HepG2 (cell line): ENCODE results near the gene ANKS4B. TPM values are rescaled to one million over a fixed set of nuclear protein-coding genes. Genes with fewer than 3 reads are reported as not detected.
"Not testable (repeated sequence)": the region's sequence is repeated elsewhere in the genome, so short reads cannot be mapped to it uniquely, and the experiment has no call there.

Experiments used
- ATAC-seq: fragments of 200-7000 bp; cut with Tn5 transposase; 3 replicates; pipeline ENCODE4 v1.9.1; 2020; ENCODE audit warnings: mild to moderate bottlenecking, moderate library complexity
- BruUV-seq: library from RNA; stranded (reverse); fragments of 400-500 nt; replicated peaks from 2 replicates; lab custom pipeline; 2021; lab: Mats Ljungman, UMichigan
- CTCF ChIA-PET: fragments of 300-600 bp; formaldehyde crosslinking; extraction: SDS; loops from one replicate; lab custom pipeline; 2021; ENCODE audit warnings: low total read pairs, inconsistent platforms, low intra/inter-chr PET ratio; lab: Yijun Ruan, JAX
- POLR2A ChIA-PET: fragments of 350-600 bp; sonication (Branson Sonifier 250); formaldehyde crosslinking; loops from one replicate; lab custom pipeline; 2020; ENCODE audit warnings: antibody characterized with exemption, inconsistent platforms; lab: Yijun Ruan, JAX
- DNase-seq: peaks from one replicate; pipeline ENCODE4 v3.0.0-alpha.2; 2015; ENCODE audit warnings: low spot score
- FAIRE-seq: peaks from 3 replicates; lab custom pipeline; 2011; peaks lifted over from hg19 to GRCh38; lab: Jason Lieb, UNC
- H2AFZ ChIP-seq: one replicate; pipeline ENCODE4 v1.6.1; 2011; ENCODE audit warnings: low read length, inconsistent platforms
- H3K27ac ChIP-seq: fragments of 300-600 bp; 3 replicates; pipeline ENCODE4 v1.8.0; 2011; ENCODE audit warnings: mixed run types, mild to moderate bottlenecking, mixed read lengths, low read length, inconsistent platforms; ENCODE audit not compliant: insufficient read depth; ENCODE audit errors: extremely low read length
- H3K27me3 ChIP-seq, 2 experiments: fragments of 200-600 bp in 1 of 2; 2 replicates in 1 of 2; 3 replicates in 1 of 2; pipeline versions ENCODE4 v1.6.0 to v1.8.0; 2011; ENCODE audit warnings: low read length in 2 of 2, mild to moderate bottlenecking in 2 of 2, moderate library complexity in 2 of 2, inconsistent platforms in 1 of 2; ENCODE audit not compliant: insufficient read depth in 2 of 2, control insufficient read depth in 1 of 2
- H3K36me3 ChIP-seq, 2 experiments: fragments of 200-600 bp in 1 of 2; replicated peaks in 1 of 2; 2 replicates in 1 of 2; 3 replicates in 1 of 2; pipeline versions ENCODE4 v1.5.1 to v1.8.0; 2011; ENCODE audit warnings: low read length in 2 of 2, inconsistent platforms in 1 of 2; ENCODE audit not compliant: insufficient read depth in 2 of 2, control insufficient read depth in 1 of 2
- H3K4me1 ChIP-seq: 2 replicates; pipeline ENCODE4 v1.5.1; 2012; ENCODE audit warnings: low read length, inconsistent platforms; ENCODE audit not compliant: insufficient read depth
- H3K4me2 ChIP-seq: 2 replicates; pipeline ENCODE4 v1.6.0; 2011; ENCODE audit warnings: low read depth, low read length, inconsistent platforms
- H3K4me3 ChIP-seq, 3 experiments: fragments of 200-600 bp in 1 of 3; sonication (generic), shearing (Covaris generic) in 1 of 3; replicated peaks in 1 of 3; 2 replicates each; pipeline ENCODE4 v1.5.1; 2011 to 2016; ENCODE audit warnings: low read length in 3 of 3, inconsistent platforms in 2 of 3, low read depth in 2 of 3, mild to moderate bottlenecking in 2 of 3, control low read depth in 1 of 3, mixed read lengths in 1 of 3; ENCODE audit not compliant: insufficient read depth in 1 of 3
- H3K79me2 ChIP-seq: one replicate; pipeline ENCODE4 v1.6.1; 2011; ENCODE audit warnings: low read length, inconsistent platforms; ENCODE audit not compliant: insufficient read depth
- H3K9ac ChIP-seq: 2 replicates; pipeline ENCODE4 v1.6.0; 2011; ENCODE audit warnings: mild to moderate bottlenecking, low read depth, low read length, inconsistent platforms; ENCODE audit not compliant: insufficient read depth
- H3K9me3 ChIP-seq: 2 replicates; pipeline ENCODE4 v1.5.1; 2012; ENCODE audit warnings: mild to moderate bottlenecking, low read length
- H4K20me1 ChIP-seq: 2 replicates; pipeline ENCODE4 v1.6.0; 2011; ENCODE audit warnings: inconsistent platforms, mild to moderate bottlenecking, low read length, moderate library complexity; ENCODE audit not compliant: insufficient read depth
- KLF6 ChIP-seq: IDR thresholded peaks from 2 replicates; pipeline ENCODE4 v1.8.0; 2016; ENCODE audit warnings: missing biosample characterization, missing genetic modification reagents
- MAFF ChIP-seq: IDR thresholded peaks from 2 replicates; pipeline ENCODE4 v1.6.1; 2011; ENCODE audit warnings: low read depth, low read length, improper control_type of control experiment
- MAFK ChIP-seq, 2 experiments: IDR thresholded peaks in 1 of 2; conservative IDR thresholded peaks in 1 of 2; 2 replicates each; pipeline ENCODE4 v1.6.1; 2011; ENCODE audit warnings: improper control_type of control experiment in 2 of 2, low read length in 2 of 2
- NFYB ChIP-seq: sonication (generic); formaldehyde crosslinking; IDR thresholded peaks from 2 replicates; pipeline ENCODE4 v1.4.0; 2020; ENCODE audit warnings: missing genetic modification reagents
- NFYC ChIP-seq: IDR thresholded peaks from 2 replicates; pipeline ENCODE4 v1.6.1; 2016; ENCODE audit warnings: missing genetic modification reagents, missing compliant biosample characterization
- SOX5 ChIP-seq: IDR thresholded peaks from 2 replicates; pipeline ENCODE4 v1.6.1; 2016; ENCODE audit warnings: borderline replicate concordance
- TEAD3 ChIP-seq: optimal IDR thresholded peaks from 2 replicates; pipeline ENCODE3; 2016; ENCODE audit warnings: borderline replicate concordance
- ZMAT3 ChIP-seq: sonication (generic); formaldehyde crosslinking; conservative IDR thresholded peaks from 2 replicates; pipeline ENCODE4 v1.7.0; 2021; ENCODE audit warnings: missing genetic modification reagents
- ZNF329 ChIP-seq: sonication (generic); formaldehyde crosslinking; IDR thresholded peaks from 2 replicates; pipeline ENCODE4 v1.9.0; 2021; ENCODE audit warnings: low read depth, mild to moderate bottlenecking, missing genetic modification reagents
- ZNF354B ChIP-seq: sonication (generic); formaldehyde crosslinking; IDR thresholded peaks from 2 replicates; pipeline ENCODE4 v1.8.0; 2022; ENCODE audit warnings: mild to moderate bottlenecking, missing genetic modification reagents
- ZNF441 ChIP-seq: sonication (generic); formaldehyde crosslinking; IDR thresholded peaks from 2 replicates; pipeline ENCODE4 v1.7.0; 2021; ENCODE audit warnings: missing genetic modification reagents, borderline replicate concordance
- ZNF552 ChIP-seq: sonication (generic); formaldehyde crosslinking; IDR thresholded peaks from 2 replicates; pipeline ENCODE4 v1.9.0; 2022; ENCODE audit warnings: missing genetic modification reagents, mild to moderate bottlenecking, borderline replicate concordance
- ZNF670 ChIP-seq: sonication (generic); formaldehyde crosslinking; IDR thresholded peaks from 2 replicates; pipeline ENCODE4 v1.8.0; 2022; ENCODE audit warnings: mild to moderate bottlenecking, missing genetic modification reagents, borderline replicate concordance
- WGBS: methylation state at CpG from one replicate; pipeline ENCODE4 v1.1.6; 2017; ENCODE audit warnings: low lambda C conversion rate; 5-methylcytosine and 5-hydroxymethylcytosine counted together
- in situ Hi-C: cut with HindIII; loops from 2 replicates; pipeline ENCODE4 v1.10.0; 2017; ENCODE audit warnings: low pct_unique_long_range_greater_than_20kb; ENCODE audit not compliant: extremely low pct_ligation_motif_present
- intact Hi-C: fragments of 100-400 bp; cut with micrococcal nuclease; formaldehyde crosslinking; loops from one replicate; pipeline ENCODE4 v1.10.0; 2022; ENCODE audit not compliant: unreplicated experiment
- polyA plus RNA-seq, 8 experiments: library from polyadenylated mRNA; depleted of rRNA in 3 of 8; stranded (reverse) in 7 of 8; unstranded in 1 of 8; fragments of >200 nt; fragmentation: Illumina TruSeq in 4 of 8; extraction: Trizol in 4 of 8; gene quantifications; 2 replicates each; pipeline versions ENCODE4 v1.2.1 to v1.2.3, GENCODE V29; 2011 to 2016; ENCODE audit warnings: low read depth in 4 of 8, missing spikeins in 1 of 8, mixed read lengths in 1 of 8; ENCODE audit not compliant: insufficient read depth in 1 of 8
- total RNA-seq, 5 experiments: library from RNA; depleted of rRNA; stranded (reverse); fragments of >200 nt; fragmentation: Illumina TruSeq; extraction: Trizol; gene quantifications; 2 replicates each; pipeline ENCODE4 v1.2.3, GENCODE V29; 2016; ENCODE audit warnings: low read depth in 1 of 5
- TF ChIP-seq, protein P1 (sequence below), 2 experiments: fragments of 450-650 bp in 1 of 2; sonication (generic) in 1 of 2; formaldehyde crosslinking; IDR thresholded peaks; 2 replicates each; pipeline versions ENCODE4 v1.5.0 to v1.8.0; 2020 to 2022; ENCODE audit warnings: mild to moderate bottlenecking in 1 of 2, missing genetic modification reagents in 1 of 2
- TF ChIP-seq, protein P2 (sequence below): sonication (generic); formaldehyde crosslinking; IDR thresholded peaks from 2 replicates; pipeline ENCODE4 v1.8.1; 2023; ENCODE audit warnings: mild to moderate bottlenecking, missing genetic modification reagents, borderline replicate concordance

The ANKS4B gene
- total and polyA plus RNA-seq, 2 of the 13 experiments (the other 11 are each of a cell fraction or from before 2014, with no cell fraction given): 6.5 to 30.0 TPM

DNA sequence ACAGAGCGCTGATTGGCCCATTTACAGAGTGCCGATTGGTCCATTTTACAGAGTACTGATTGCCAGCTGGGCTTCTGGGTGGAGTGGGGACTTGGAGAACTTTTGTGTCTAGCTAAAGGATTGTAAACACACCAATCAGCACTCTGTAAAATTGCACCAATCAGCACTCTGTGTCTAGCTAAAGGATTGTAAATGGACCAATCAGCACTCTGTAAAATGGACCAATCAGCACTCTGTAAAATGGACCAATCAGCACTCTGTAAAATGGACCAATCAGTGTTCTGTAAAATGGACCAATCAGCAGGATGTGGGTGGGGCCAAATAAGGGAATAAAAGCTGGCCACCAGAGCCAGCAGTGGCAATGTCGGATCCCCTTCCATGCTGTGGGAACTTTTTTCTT, 56.3 kb downstream of the ANKS4B start:
- CTCF ChIA-PET, H3K4me1 ChIP-seq, BruUV-seq, ATAC-seq, H3K4me2 ChIP-seq, H2AFZ ChIP-seq, in situ Hi-C loops, H3K79me2 ChIP-seq, H3K9me3 ChIP-seq, H3K4me3 ChIP-seq, H3K27ac ChIP-seq, H3K36me3 ChIP-seq, H4K20me1 ChIP-seq, FAIRE-seq, POLR2A ChIA-PET, DNase-seq, H3K9ac ChIP-seq: not testable (repeated sequence)
- H3K27me3 ChIP-seq: peaks cover 0 to 14% of the 10 kb centered on the region in 2 experiments; a peak in 3 of 5 replicates
- 80% methylated on average over 3 of the region's 3 CpGs for WGBS
- intact Hi-C loops: loop anchor here (10.0 kb wide), 1 partner anchor 265 kb away; no protein-coding TSS in a partner anchor
- peak; percentile 36; the same call in 1 of the 2 replicates for TF ChIP-seq NFYC (CRISPR knock-in tag)
- peak; percentile 57; the same call in 1 of the 2 replicates for TF ChIP-seq NFYB
- 0 out of 2 replicates have a peak, but pooled peaks have one; percentile 20 for TF ChIP-seq MAFF
- TF ChIP-seq MAFK (conservative IDR thresholded peaks at IDR 0.05 in 1 of 2, IDR thresholded peaks at IDR 0.05 in 1 of 2; ENCODE audit: low read length in 2 of 2): peak in 1 of 2 experiments; percentile 41; a peak in 2 of 4 replicates

DNA sequence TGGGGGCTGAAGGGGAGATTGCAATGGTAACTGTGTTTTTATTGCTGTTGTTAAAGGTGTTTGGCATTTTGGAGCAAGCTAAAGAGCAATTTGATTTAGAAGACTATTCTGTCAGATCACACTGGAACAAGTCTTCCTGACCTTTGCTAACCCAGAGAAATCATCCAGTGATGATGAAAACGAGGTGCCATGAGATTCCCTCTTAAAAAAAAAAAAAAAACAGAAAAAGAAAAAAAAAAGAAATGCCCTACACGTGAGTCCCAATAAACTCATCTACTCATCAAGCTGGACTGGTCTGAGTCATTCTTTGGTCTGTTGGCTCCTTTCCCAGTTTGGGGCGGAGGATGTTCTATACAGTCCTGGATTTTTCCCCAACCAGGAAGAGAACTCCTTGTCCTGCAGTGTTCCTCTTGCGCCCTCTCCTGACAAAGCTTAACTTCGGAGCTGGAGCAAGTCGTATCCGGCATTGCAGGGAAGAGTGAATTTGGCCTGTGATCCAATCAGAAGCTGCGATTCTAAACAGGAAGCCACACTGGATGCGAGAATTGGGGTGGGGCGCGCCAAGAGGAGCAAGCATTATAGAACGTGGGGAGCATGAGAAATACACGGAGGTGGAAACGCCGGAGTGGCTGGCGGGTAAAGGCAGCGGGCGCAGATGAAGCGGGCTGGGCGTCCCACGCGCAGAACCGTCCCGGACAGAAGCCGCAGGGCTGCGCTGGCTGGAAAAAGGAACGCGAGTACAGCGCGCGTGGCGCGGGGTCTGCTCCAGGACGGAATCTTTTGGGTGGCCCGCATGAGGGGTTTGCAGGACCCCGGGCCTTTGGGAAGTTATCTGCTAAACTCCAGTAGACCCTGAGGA, 67.0 kb downstream of the ANKS4B start:
- Histone ChIP-seq H3K4me3 (peak overlapping the region; percentile 56 to 86 (median 63)), H3K4me1 (peaks cover 32% of the 10 kb centered on the region), H3K36me3 (no peaks in the 10 kb centered on the region), H3K27me3 (no peaks in the 10 kb centered on the region), H3K9me3 (no peaks in the 10 kb centered on the region), H3K9ac (peak overlapping the region; percentile 64), H3K4me2 (peak overlapping the region; percentile 90), H2AFZ (peak overlapping the region; percentile 74), H4K20me1 (no peaks in the 10 kb centered on the region), H3K27ac (peak overlapping the region; percentile 36), H3K79me2 (no peaks in the 10 kb centered on the region)
- DNase-seq (peak; percentile 100), ATAC-seq (peak; percentile 89), FAIRE-seq (peak; percentile 97)
- intact Hi-C loops (loop anchor here (1.0 kb wide), 4 partner anchors 16 to 144 kb away; partner anchors contain the start of gene CRYM), in situ Hi-C loops (loop anchor here (5.0 to 25.0 kb wide), 3 partner anchors 113 to 262 kb away; partner anchors contain the start of gene LDAF1)
- WGBS: 2% methylated on average over 36 of the region's 36 CpGs
- TSS peak; percentile 62 for BruUV-seq
- ChIA-PET CTCF (interaction anchor here (0.8 to 3.3 kb wide), 6 partner anchors 17 to 143 kb away, joined by 3 to 60 read pairs (median 6); partner anchors contain the start of genes CRYM and LDAF1), POLR2A (interaction anchor here (0.7 to 3.9 kb wide), 16 partner anchors 17 to 559 kb away, joined by 3 to 52 read pairs (median 6); partner anchors contain the start of genes ANKS4B, DCUN1D3, LDAF1 and LYRM1)
- TF ChIP-seq ZNF670 (no peak; the same call in 1 of the 2 replicates), TEAD3 (CRISPR knock-in tag) (peak; percentile 94), SOX5 (CRISPR knock-in tag) (peak; percentile 84; the same call in 1 of the 2 replicates), ZNF441 (CRISPR knock-in tag) (peak; percentile 84), KLF6 (CRISPR knock-in tag) (no peak), ZMAT3 (CRISPR knock-in tag) (peak; percentile 80; the same call in 1 of the 2 replicates), ZNF329 (CRISPR knock-in tag) (no peak), ZNF354B (CRISPR knock-in tag) (no peak; the same call in none of the 2 replicates), ZNF552 (CRISPR knock-in tag) (no peak; the same call in 1 of the 2 replicates)
- TF ChIP-seq, protein P1, sequence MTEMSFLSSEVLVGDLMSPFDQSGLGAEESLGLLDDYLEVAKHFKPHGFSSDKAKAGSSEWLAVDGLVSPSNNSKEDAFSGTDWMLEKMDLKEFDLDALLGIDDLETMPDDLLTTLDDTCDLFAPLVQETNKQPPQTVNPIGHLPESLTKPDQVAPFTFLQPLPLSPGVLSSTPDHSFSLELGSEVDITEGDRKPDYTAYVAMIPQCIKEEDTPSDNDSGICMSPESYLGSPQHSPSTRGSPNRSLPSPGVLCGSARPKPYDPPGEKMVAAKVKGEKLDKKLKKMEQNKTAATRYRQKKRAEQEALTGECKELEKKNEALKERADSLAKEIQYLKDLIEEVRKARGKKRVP (CRISPR knock-in tag; IDR thresholded peaks at IDR 0.05): peak in 1 of 2 experiments; percentile 76; a peak in 1 of 4 replicates
- TF ChIP-seq, protein P2, sequence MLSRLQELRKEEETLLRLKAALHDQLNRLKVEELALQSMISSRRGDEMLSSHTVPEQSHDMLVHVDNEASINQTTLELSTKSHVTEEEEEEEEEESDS: no peak
